Suppressor macrophage treated with lipopolysaccharide for 4 hours (primary cell): ENCODE data around the gene RTN4IP1.
"Not testable (repeated sequence)": the region's sequence is repeated elsewhere in the genome, so short reads cannot be mapped to it uniquely, and the experiment has no call there.

Experiments
- DNase-seq: peaks from one replicate; pipeline ENCODE4 v3.0.0-alpha.2; 2020

Gene RTN4IP1

GRCh38 chr6:106629103-106629858 is at the start of gene RTN4IP1, which contains the start of gene QRSL1:
TSS of gene RTN4IP1 (minus strand) at chr6:106629498. CDS start at chr6:106629021, 477 bp downstream.
TSS of gene QRSL1 (plus strand) at chr6:106629578. CDS start at chr6:106629682, 104 bp downstream.
- peak; percentile 94 for DNase-seq

GRCh38 chr6:106677282-106677681 is 48.0 kb upstream of the RTN4IP1 start:
- no peak for DNase-seq

- no peak for DNase-seq
These were observed 45.4 kb upstream of the RTN4IP1 start for GRCh38 chr6:106674541-106675229.

- no peak for DNase-seq
These were observed 42.4 kb upstream of the RTN4IP1 start for GRCh38 chr6:106671651-106672050.

GRCh38 chr6:106670236-106670635 is 40.9 kb upstream of the RTN4IP1 start:
- DNase-seq, result no peak

GRCh38 chr6:106667022-106667402 is 37.7 kb upstream of the RTN4IP1 start:
- DNase-seq, result no peak

- peak; percentile 16 for DNase-seq
These were observed 37.2 kb upstream of the RTN4IP1 start for GRCh38 chr6:106666282-106667021.

GRCh38 chr6:106662458-106662857 is 33.2 kb upstream of the RTN4IP1 start:
- no peak for DNase-seq

GRCh38 chr6:106659859-106660258 is 30.6 kb upstream of the RTN4IP1 start:
- DNase-seq, result no peak

- no peak for DNase-seq
These were observed 29.2 kb upstream of the RTN4IP1 start for GRCh38 chr6:106658469-106658868.

- no peak for DNase-seq
These were observed 19.5 kb upstream of the RTN4IP1 start for GRCh38 chr6:106648651-106649308.

GRCh38 chr6:106643061-106643460 is 13.8 kb upstream of the RTN4IP1 start:
- no peak for DNase-seq

GRCh38 chr6:106642476-106642875 is 13.2 kb upstream of the RTN4IP1 start:
- DNase-seq, result no peak

GRCh38 chr6:106639812-106640211 is 10.5 kb upstream of the RTN4IP1 start:
- DNase-seq, result no peak

- peak; percentile 29 for DNase-seq
These were observed 8.5 kb upstream of the RTN4IP1 start for GRCh38 chr6:106637717-106638341.

- peak; percentile 32 for DNase-seq
These were observed 7.9 kb upstream of the RTN4IP1 start for GRCh38 chr6:106637051-106637716.

GRCh38 chr6:106634565-106634964 is 5.3 kb upstream of the RTN4IP1 start:
- DNase-seq, result no peak

GRCh38 chr6:106631346-106631745 is 2.0 kb upstream of the RTN4IP1 start:
- DNase-seq, result no peak

GRCh38 chr6:106630366-106630765 is 1.1 kb upstream of the RTN4IP1 start:
- no peak for DNase-seq

GRCh38 chr6:106629859-106630163 is 513 bp upstream of the RTN4IP1 start:
- no peak for DNase-seq

GRCh38 chr6:106628658-106629102 is 618 bp downstream of the RTN4IP1 start:
- DNase-seq, result no peak

GRCh38 chr6:106627760-106628159 is 1.5 kb downstream of the RTN4IP1 start:
- not testable (repeated sequence) for DNase-seq
